Raji (cell line): ENCODE data around the gene IER2.
A peak's percentile ranks its signal among the peaks of the same experiment; 100 is the strongest.

Source experiments
- POLR2A ChIP-seq: IDR thresholded peaks from 2 replicates; pipeline ENCODE4 v1.6.1; 2011; ENCODE audit warnings: low read depth, low read length, control low read depth; ENCODE audit not compliant: insufficient read depth

Gene IER2

GRCh38 chr19:13150187-13150930 lies at the start of gene IER2, which contains the start of gene STX10:
TSS of gene IER2 (plus strand) at chr19:13150411. CDS start at chr19:13153187, 2,776 bp downstream.
TSS of gene STX10 (minus strand) at chr19:13150375. CDS start at chr19:13150173, 202 bp downstream.
- TF ChIP-seq POLR2A = peak; percentile 72

DNA sequence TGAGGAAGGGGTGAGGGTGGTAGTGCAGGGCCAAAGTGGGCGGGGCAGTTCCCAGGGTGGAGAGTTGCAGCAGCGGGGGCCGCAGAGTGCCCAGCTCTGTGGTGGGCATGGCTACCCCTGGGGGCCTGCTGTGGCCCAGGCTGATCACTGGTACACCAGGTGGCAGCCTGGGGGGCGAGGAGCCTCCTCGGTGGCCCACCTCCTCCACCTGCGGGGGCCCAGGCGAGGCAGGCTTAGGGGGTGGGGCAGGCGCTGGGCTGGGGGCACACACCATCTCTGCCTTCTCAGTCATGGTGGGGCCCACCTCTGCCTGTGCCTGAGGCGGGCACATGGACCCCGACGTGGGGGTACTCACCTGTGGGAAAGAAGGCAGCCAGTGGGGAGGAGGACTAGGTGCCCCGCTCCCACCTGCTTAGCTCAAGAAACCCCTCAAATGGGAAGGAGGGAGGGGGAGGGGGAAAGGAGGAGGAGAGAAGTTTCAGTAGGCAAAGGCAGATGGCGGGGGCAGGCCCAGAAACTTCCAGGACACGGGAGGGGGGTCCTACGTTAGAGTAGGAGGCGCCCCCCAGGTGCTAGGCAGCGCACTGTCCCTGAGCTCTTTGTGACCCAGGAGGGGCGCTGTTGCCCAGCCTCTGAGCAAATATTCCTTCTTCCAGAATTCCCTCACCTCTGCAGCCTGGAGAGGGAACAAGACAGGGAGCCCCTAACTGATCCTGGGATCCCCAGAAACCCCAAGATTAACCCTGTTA lies 49.2 kb upstream of the IER2 start:
- TF ChIP-seq POLR2A = no peak

DNA sequence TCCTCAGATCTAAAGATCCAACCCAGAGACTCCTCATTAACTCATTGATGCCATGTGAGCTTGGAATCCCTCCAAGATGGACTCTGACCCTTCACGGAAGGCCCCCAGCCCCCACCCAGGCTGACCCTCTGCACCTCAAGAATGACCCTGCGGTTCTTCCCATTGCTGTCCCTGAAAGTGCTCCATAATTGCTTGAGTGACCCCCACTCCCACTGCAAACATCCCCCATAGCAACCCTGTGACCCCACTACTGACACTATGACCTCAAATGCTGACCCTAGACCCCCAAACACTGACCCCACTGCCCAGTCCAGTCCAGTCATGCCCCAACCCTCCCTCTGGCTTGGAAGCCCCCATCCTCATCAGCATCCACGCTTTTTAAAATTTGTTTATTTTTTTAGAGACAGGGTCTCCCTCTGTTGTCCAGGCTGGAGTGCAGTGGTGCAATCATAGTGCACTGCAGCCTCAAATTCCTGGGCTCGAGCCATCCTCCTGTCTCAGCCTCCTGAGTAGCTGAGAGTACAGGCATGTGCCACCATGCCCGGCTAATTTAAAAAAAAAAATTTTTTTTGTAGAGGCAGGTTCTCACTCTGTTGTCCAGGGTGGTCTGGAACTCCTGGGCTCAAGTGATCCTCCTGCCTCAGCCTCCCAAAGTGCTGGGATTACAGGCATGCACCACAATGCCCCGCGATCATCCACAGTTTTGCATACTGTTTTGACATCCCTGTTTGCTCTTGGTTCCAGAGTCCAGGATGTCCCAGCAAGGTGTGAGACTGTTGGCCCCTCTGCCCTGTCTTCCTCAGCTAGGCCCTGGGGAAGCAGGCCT lies 48.4 kb upstream of the IER2 start:
- TF ChIP-seq POLR2A = peak; percentile 11; the same call in 1 of the 2 replicates

DNA sequence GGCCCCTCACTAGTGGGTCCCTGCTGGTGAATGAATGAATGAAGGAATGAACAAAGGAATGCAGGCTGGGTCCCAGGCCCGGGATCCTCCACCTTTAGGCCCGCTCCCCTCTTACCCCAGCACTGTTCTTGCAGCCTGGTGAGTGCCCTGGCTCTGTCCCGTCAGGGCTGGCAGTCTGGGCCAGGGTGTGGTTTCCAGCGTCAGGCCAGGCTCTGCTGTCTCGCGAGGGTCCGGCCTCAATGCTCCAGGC lies 47.9 kb upstream of the IER2 start:
- TF ChIP-seq POLR2A = no peak

GRCh38 chr19:13102666-13103580 lies 47.3 kb upstream of the IER2 start, which contains the start of gene LYL1:
TSS of gene LYL1 (minus strand) at chr19:13102858. CDS start at chr19:13101171, 1,687 bp downstream.
- TF ChIP-seq POLR2A = peak; percentile 87

- no peak for TF ChIP-seq POLR2A
Measured at GRCh38 chr19:13103581-13104359, 46.4 kb upstream of the IER2 start.

- TF ChIP-seq POLR2A = peak; percentile 60
Measured at GRCh38 chr19:13104360-13104847, 45.8 kb upstream of the IER2 start.

GRCh38 chr19:13104848-13105711 lies 45.1 kb upstream of the IER2 start:
- TF ChIP-seq POLR2A = no peak

GRCh38 chr19:13109361-13110098 lies 40.7 kb upstream of the IER2 start:
- TF ChIP-seq POLR2A = no peak

DNA sequence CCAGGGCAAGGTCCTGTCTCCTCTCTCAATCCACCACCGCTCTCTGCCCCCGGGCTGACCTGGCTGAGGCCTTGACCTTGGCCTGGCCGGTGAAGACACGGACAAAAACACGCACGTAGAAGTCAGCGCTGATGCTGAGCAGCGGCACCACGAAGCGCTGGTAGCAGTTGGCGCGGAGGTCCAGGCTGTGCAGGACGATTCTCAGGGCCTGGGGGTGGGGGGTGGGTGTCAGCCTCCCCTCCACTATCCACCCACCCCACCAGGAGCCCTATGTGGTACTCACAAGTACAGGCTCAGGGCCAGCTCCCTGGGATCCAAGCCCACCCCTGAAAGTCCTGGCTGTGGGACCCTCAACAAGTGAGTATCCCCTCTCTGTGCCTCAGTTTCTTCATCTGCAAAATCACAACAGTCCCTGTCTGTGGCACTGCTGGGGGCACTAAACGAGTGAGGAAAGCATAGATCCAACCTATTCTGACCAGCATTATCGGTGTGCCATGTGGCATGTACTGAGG lies 40.1 kb upstream of the IER2 start:
- no peak for TF ChIP-seq POLR2A

GRCh38 chr19:13112555-13112954 lies 37.7 kb upstream of the IER2 start:
- no peak for TF ChIP-seq POLR2A

- no peak for TF ChIP-seq POLR2A
Measured at GRCh38 chr19:13115936-13116281, 34.3 kb upstream of the IER2 start.
